H1 (cell line): Measurements from ENCODE around the gene B4GALNT3. TPM values are rescaled to one million over a fixed set of nuclear protein-coding genes. Genes with fewer than 3 reads are reported as not detected.

Experiments used
- BCL11A ChIP-seq, 2 experiments: IDR thresholded peaks; one replicate each; pipeline ENCODE4 v1.6.1; 2011; ENCODE audit warnings: low read depth in 2 of 2, low read length in 2 of 2, mild to moderate bottlenecking in 2 of 2
- CEBPB ChIP-seq: IDR thresholded peaks from 2 replicates; pipeline ENCODE4 v1.6.1; 2012; ENCODE audit warnings: low read depth, low read length
- CHD7 ChIP-seq: fragments of 300-600 bp; sonication (generic); IDR thresholded peaks from 2 replicates; pipeline ENCODE4 v1.7.1; 2012; ENCODE audit warnings: low read length, moderate library complexity, mild to moderate bottlenecking, inconsistent platforms; ENCODE audit not compliant: insufficient replicate concordance
- CREB1 ChIP-seq: IDR thresholded peaks from 2 replicates; pipeline ENCODE4 v1.6.1; 2012; ENCODE audit warnings: inconsistent platforms
- E2F6 ChIP-seq: IDR thresholded peaks from 2 replicates; pipeline ENCODE4 v1.6.1; 2012; ENCODE audit warnings: inconsistent platforms
- NANOG ChIP-seq: IDR thresholded peaks from 2 replicates; pipeline ENCODE4 v1.6.1; 2011; ENCODE audit warnings: low read length, low read depth, mild to moderate bottlenecking, inconsistent platforms; ENCODE audit not compliant: insufficient read depth, poor library complexity, severe bottlenecking
- SIX5 ChIP-seq: IDR thresholded peaks from 2 replicates; pipeline ENCODE4 v1.6.1; 2011; ENCODE audit warnings: mild to moderate bottlenecking, low read depth, low read length
- TAF1 ChIP-seq: IDR thresholded peaks from 2 replicates; pipeline ENCODE4 v1.6.1; 2011; ENCODE audit warnings: mild to moderate bottlenecking, low read depth, low read length
- TBP ChIP-seq: IDR thresholded peaks from 2 replicates; pipeline ENCODE4 v1.6.1; 2011; ENCODE audit warnings: low read depth, low read length, improper control_type of control experiment
- YY1 ChIP-seq: IDR thresholded peaks from 2 replicates; pipeline ENCODE4 v1.6.1; 2011; ENCODE audit warnings: low read depth, mild to moderate bottlenecking, low read length
- polyA plus RNA-seq, 7 experiments: library from polyadenylated mRNA; depleted of rRNA in 3 of 7; stranded (reverse) in 5 of 7; unstranded in 2 of 7; fragments of >200 nt in 5 of 7; fragments of 200-250 nt in 2 of 7; gene quantifications; 1 replicate in 5 of 7; 2 replicates in 1 of 7; 4 replicates in 1 of 7; pipeline versions ENCODE4 v1.2.1 to v1.2.3, GENCODE V29; 2011 to 2013; ENCODE audit warnings: missing spikeins in 2 of 7, mixed read lengths in 2 of 7
- total RNA-seq: library from RNA; stranded (reverse); fragmentation: NEBNext Ultra II Directional; extraction: Animal tissue kit (Norgen Biotek cat#: 25700); gene quantifications from 2 replicates; pipeline ENCODE4 v1.2.1, GENCODE V29; 2021

Gene B4GALNT3
- total and polyA plus RNA-seq, 2 of the 8 experiments (the other 6 are each of a cell fraction or from before 2014, with no cell fraction given), result 12.5 to 20.3 TPM

GRCh38 chr12:466039-466438 is 6.3 kb downstream of the B4GALNT3 start (continued):
- no peak for TF ChIP-seq CHD7
- TF ChIP-seq TBP, result no peak
- no peak for TF ChIP-seq CEBPB
- TF ChIP-seq YY1, result no peak
- no peak for TF ChIP-seq TAF1
- no peak for TF ChIP-seq E2F6
- TF ChIP-seq NANOG, result no peak
- TF ChIP-seq CREB1, result no peak
- TF ChIP-seq BCL11A (IDR thresholded peaks at IDR 0.05; ENCODE audit: low read depth in 2 of 2, low read length in 2 of 2), result no peak
- no peak for TF ChIP-seq SIX5
